Activated naive CD4-positive, alpha-beta T cell treated with Interleukin-2 at 50 U/mL for 16 hours (primary cell): Measurements from ENCODE around the gene LRP1B.

Experiments
- DNase-seq: peaks from one replicate; pipeline ENCODE4 v3.0.0-alpha.2; 2020

Gene LRP1B

GRCh38 chr2:141062031-141062430, 1068.8 kb downstream of the LRP1B start:
- DNase-seq = no peak

- DNase-seq = no peak
Observed at GRCh38 chr2:141058556-141058955, 1072.3 kb downstream of the LRP1B start.

- no peak for DNase-seq
Observed at GRCh38 chr2:141055531-141055930, 1075.3 kb downstream of the LRP1B start.

DNA sequence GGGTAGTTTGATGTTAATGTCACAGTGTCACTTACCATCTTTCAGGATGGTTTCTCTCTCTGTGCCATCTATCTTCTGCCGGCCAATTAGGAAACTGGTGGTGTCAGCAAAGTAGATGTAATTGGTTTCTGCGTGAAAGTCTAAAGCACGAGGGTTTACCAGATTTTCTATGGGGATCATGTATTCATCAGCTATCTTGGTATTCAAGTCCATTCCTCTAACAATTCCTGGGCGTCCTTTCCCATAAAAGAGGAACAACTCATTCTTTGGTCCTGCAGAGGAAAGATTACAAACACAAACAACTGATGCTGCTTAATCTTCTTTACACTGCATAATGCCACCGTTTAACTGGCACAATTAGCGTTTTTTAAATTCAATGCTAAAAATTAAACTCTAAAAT, 1081.9 kb downstream of the LRP1B start:
- no peak for DNase-seq

- DNase-seq = no peak
Observed at GRCh38 chr2:141041281-141041680, 1089.5 kb downstream of the LRP1B start.

GRCh38 chr2:141038341-141038740, 1092.5 kb downstream of the LRP1B start:
- DNase-seq = no peak

- DNase-seq = no peak
Observed at GRCh38 chr2:141037361-141037760, 1093.5 kb downstream of the LRP1B start.

GRCh38 chr2:141035846-141036420, 1094.9 kb downstream of the LRP1B start:
- DNase-seq = no peak

DNA sequence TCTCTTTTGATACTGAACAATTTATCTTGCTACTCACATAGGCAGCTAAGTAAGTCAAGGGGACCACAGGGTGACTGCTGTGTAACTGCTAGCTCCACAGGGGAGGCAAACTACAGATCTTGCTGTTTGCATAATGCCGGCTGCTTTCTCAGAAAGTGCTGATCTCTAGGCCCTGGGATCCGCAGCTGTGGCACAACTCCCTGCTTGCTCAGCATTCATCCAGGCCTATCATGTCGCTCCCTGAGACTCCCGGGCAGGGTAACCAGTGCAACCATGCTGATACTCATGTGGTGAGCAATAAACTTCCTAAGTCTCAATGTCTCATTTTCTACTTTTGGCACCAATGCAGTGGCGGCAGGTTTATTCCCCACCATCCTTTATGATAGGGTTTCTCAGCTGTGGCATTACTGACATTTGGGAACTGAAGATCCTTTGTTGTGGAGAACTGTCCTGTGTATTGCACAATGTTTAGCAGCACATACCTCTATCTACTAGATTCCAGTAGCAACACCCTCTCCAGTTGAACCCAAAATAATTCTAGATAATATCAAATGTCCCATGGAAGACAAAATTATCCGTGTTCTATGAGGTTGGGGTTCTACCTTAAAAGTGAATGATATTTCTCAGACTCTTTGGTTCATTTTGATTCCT, 1101.3 kb downstream of the LRP1B start:
- no peak for DNase-seq

DNA sequence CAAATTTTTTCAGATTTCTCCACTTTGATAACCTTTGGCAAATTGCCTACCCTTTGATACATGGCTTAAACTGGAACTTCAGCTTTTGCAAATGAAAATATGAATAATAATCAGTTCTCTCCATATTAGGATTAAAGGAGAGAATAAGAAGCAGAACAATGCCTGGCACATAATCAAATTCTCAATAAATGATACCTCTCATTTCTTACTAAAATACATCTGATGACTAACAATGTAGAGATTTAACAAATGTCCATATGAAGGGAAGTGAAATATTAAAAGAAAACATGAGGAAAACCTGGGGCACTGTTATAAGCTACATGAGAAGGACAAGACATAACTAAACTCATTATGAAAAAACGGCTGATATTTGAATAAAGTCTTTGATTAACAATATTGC, 1103.6 kb downstream of the LRP1B start:
- no peak for DNase-seq

DNA sequence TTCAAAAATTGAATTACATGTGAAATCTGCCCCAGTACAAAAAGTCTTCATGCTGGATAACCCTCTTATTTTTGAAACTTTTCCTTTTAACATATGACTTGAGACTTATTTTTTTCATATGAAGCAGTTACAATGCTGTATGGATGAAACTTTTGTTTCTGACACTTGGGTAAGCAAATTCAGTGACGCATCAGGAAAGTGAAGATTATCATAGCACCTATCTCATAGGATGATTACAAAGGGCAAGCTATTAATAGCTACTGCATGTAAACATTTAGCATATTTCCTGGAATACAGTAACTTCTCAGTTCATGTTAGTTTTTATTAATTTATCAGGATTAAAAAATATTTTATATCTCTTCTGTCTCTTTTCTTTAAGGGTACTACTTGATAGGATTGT, 1109.2 kb downstream of the LRP1B start:
- no peak for DNase-seq

GRCh38 chr2:141021109-141021508, 1109.7 kb downstream of the LRP1B start:
- DNase-seq = no peak

DNA sequence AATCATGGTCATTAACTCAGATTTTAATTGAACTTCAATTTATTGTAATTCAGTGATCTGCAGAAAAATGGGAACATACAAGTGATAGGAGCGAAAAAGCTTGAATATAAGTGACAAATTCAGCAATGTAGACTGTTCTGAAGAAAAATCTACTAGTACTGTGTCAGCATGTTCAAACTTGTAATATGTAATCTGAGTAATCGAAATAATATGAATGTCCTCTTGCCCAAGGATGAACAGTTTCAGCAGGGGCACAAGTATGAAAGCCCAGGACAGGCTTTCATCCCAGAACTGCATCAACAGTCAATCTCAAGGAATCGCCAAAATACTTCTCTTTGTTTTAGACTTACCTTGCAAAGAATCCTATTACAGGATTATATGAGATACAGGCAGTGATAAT, 1110.5 kb downstream of the LRP1B start:
- no peak for DNase-seq

DNA sequence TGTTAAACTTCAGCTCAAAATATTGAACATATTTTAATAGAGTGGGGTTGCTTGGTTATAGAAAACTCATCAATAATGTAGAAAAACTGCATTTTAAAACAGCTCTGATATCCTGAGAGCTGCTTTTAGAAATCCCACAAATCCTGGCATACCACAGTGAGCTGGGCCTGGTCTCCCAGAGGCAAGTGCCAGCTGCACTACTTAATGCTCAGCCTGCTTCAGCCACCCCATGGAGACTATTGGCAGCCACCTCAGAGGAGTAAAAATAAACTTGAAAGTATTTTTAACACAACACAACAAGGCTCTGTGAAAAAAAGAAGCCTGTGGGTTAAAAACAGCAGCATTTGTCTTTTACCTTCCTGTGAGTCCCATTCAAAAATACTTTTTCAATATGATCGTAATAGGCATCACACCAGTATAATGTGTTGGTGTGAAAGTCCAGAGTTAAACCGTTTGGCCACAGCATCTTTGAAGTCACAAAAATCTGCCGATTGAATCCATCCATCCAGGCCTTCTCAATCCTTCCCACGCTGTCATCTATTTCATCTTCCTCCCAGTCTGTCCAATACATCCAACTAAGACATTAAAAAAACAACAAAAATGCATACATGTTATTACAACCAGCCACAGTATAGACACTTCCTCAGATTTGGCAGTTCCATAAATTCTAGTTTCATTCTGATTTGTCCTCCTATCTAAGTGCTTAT, 1115.3 kb downstream of the LRP1B start:
- no peak for DNase-seq

GRCh38 chr2:141003967-141004657, 1126.7 kb downstream of the LRP1B start:
- no peak for DNase-seq

- no peak for DNase-seq
Observed at GRCh38 chr2:141001750-141002149, 1129.1 kb downstream of the LRP1B start.

DNA sequence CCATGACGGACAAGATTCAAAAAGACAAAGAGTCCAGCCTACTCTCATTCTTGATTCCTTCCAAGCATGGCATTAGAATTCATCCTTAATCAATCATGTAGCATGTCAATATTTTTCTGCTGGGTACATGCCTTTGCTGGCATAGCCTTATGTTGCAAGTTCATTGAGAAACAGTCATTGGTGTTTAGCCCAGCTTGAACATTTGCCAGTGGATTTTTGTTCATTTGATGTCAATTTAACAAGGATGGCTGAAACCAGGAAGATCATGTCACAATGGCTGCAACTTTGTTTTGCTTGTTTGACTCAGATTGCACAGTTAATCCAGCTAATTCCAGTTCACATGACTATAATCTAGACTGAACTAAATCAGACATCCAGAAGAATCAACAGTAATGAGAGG, 1132.2 kb downstream of the LRP1B start:
- no peak for DNase-seq

DNA sequence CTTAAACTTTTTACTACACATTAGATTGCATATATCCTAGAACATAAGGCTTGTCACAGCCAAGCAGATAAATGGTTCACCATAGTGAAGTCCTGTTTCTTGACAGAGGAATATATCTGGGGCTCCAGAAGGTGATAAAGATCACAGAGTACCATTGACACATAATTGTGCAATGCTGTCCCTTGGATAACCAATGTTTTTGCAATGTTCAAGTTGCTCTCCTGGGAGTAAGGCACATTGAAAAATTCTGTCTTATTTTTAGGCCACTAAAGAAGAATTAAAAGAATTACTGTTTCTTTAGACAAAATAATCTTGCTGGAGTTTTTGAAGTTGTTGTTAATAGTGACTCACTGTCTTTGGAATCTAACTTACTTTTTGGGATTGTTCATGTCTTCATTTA, 1132.8 kb downstream of the LRP1B start:
- DNase-seq = no peak

DNA sequence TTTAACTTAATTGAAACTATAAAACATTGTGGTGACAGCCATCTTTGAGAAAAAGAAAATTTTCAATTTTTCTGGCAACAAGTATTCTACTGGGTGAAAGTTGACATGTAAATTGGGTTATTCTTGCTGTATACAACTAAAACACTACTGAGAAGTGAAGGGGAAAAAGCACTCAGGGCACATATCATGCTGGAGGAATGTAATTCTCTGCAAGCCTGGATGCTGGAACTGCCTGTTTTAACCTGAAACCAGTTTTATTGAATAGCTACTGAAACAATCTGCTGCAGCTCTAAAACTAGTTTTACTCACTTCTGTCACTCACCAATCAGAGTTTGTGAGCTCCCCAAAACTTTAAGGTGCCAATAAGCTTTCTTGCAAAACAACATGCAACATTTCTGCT, 1136.0 kb downstream of the LRP1B start:
- DNase-seq = no peak

- DNase-seq = no peak
Observed at GRCh38 chr2:140990416-140990815, 1140.4 kb downstream of the LRP1B start.

DNA sequence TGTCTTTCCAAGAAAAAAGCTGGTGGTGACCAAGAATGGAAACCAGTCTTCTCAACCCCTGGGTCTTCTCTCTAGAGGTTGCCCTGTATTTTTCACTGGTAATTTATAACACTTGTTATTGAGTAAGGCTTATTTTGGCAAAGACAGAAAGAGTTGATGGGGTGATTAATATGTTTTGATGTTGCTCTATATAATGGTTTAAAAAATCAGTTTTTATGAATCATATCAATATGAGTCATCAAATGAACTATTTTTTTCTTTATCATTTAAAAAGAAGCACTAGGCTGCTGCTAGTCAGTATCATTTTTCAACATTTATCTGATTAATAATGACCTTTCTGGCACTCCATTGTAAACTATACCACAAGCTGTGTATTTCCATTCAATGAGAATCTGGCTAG, 1142.2 kb downstream of the LRP1B start:
- no peak for DNase-seq

GRCh38 chr2:140986456-140986855, 1144.4 kb downstream of the LRP1B start:
- no peak for DNase-seq

GRCh38 chr2:140975237-140975636, 1155.6 kb downstream of the LRP1B start:
- no peak for DNase-seq

DNA sequence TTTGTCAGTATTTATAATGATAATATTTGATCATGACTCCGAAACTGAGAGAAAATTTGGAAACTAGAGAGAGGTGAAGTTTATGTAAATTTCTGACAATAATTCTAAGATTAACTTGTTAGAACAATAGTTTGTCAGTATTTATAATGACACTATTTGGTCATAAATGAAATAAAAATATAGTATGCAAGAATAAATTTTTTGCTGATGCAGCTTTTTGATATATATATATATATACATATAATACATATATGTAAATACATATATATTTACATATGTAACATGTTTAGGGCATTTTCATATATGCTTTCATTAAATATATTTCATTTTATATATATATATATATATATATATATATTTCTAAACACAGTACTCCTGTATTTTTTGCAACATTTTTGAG, 1158.1 kb downstream of the LRP1B start:
- DNase-seq = no peak
